Endodermal cell (in vitro differentiated cells): Measurements from ENCODE around the gene TLE5. TPM values are rescaled to one million over a fixed set of nuclear protein-coding genes. Genes with fewer than 3 reads are reported as not detected.

Experiments
- DNase-seq: peaks from one replicate; pipeline ENCODE4 v3.0.0-alpha.2; 2017
- H3K27ac ChIP-seq: 2 replicates; pipeline ENCODE4 v1.5.1; 2013; ENCODE audit warnings: mild to moderate bottlenecking, low read depth, low read length, moderate library complexity
- H3K27me3 ChIP-seq: 2 replicates; pipeline ENCODE4 v1.6.1; 2013; ENCODE audit warnings: mild to moderate bottlenecking, low read length, moderate library complexity; ENCODE audit not compliant: insufficient read depth, control insufficient read depth, poor library complexity, severe bottlenecking
- H3K36me3 ChIP-seq: 2 replicates; pipeline ENCODE4 v1.7.0; 2013; ENCODE audit warnings: mild to moderate bottlenecking, low read length, moderate library complexity; ENCODE audit not compliant: control insufficient read depth, insufficient read depth
- H3K4me1 ChIP-seq: one replicate; pipeline ENCODE4 v1.7.0; 2013; ENCODE audit warnings: low read length; ENCODE audit not compliant: control insufficient read depth, insufficient read depth
- H3K4me3 ChIP-seq: 2 replicates; pipeline ENCODE4 v1.5.1; 2013; ENCODE audit warnings: mild to moderate bottlenecking, low read length, moderate library complexity
- H3K9ac ChIP-seq: 2 replicates; pipeline ENCODE4 v1.6.1; 2013; ENCODE audit warnings: mild to moderate bottlenecking, low read length, moderate library complexity; ENCODE audit not compliant: poor library complexity, severe bottlenecking; ENCODE audit errors: extremely low read depth
- H3K9me3 ChIP-seq: 2 replicates; pipeline ENCODE4 v1.6.1; 2013; ENCODE audit warnings: mild to moderate bottlenecking, low read length, moderate library complexity; ENCODE audit not compliant: control insufficient read depth
- H3K27ac Mint-ChIP-seq: 2 replicates; pipeline ENCODE4 v1.8.0; 2020; ENCODE audit warnings: mixed read lengths
- H3K27me3 Mint-ChIP-seq: 2 replicates; pipeline ENCODE4 v1.8.0; 2021; ENCODE audit warnings: mild to moderate bottlenecking, mixed read lengths; ENCODE audit not compliant: insufficient read depth
- H3K36me3 Mint-ChIP-seq: 2 replicates; pipeline ENCODE4 v1.8.0; 2020; ENCODE audit warnings: low read depth, mixed read lengths
- H3K4me1 Mint-ChIP-seq: 2 replicates; pipeline ENCODE4 v1.8.0; 2020; ENCODE audit warnings: mixed read lengths
- H3K4me3 Mint-ChIP-seq: 2 replicates; pipeline ENCODE4 v1.8.0; 2020; ENCODE audit warnings: mild to moderate bottlenecking, moderate library complexity, mixed read lengths
- H3K9me3 Mint-ChIP-seq: 2 replicates; pipeline ENCODE4 v1.8.0; 2020; ENCODE audit warnings: mild to moderate bottlenecking, mixed read lengths
- CTCF ChIP-seq: fragments of 200-600 bp; sonication (generic); conservative IDR thresholded peaks from 2 replicates; pipeline ENCODE4 v1.5.0; 2021; ENCODE audit warnings: antibody characterized with exemption, mild to moderate bottlenecking
- WGBS, 2 experiments: methylation state at CpG; one replicate each; pipeline versions ENCODE4 v1.1.5 to v1.1.7; 2013; ENCODE audit warnings: missing lambda C conversion rate in 2 of 2, mixed read lengths in 1 of 2; ENCODE audit not compliant: insufficient coverage in 1 of 2, insufficient read length in 1 of 2; 5-methylcytosine and 5-hydroxymethylcytosine counted together
- total RNA-seq, 2 donors: library from RNA; stranded (reverse); fragmentation: NEBNext Ultra II Directional in 1 of 2; extraction: Animal tissue kit (Norgen Biotek cat#: 25700) in 1 of 2; gene quantifications; 2 replicates in 1 of 2; 3 replicates in 1 of 2; pipeline ENCODE4 v1.2.1, GENCODE V29; 2021

Gene TLE5
- total RNA-seq, 2 donors from 2014 or later = 488 to 575 TPM

DNA sequence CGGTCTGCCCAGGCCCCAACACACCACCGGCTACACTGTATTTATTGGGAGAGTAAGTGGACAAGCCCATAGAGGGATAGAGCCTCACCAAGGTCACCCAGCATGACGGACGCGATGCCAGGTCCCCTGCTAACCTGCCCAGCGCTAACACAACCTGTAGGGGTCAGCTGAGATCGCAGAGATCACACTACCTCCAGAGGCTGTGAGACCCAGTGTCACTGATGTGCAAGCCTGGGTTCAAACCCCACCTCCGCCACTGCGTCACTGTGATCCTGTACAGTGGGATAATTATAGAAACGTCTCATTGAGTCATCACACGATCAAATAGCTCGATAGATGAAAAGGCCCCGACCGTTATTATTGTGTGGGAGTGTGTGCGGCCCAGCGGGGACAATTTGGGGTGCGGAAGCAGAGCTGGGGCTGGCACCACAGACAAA, 22.6 kb downstream of the TLE5 start:
- Mint-ChIP-seq H3K36me3 (no peaks in the 10 kb centered on the region), H3K4me3 (no peak overlapping the region), H3K27me3 (peaks cover 17% of the 10 kb centered on the region), H3K4me1 (peaks cover 18% of the 10 kb centered on the region), H3K27ac (peak overlapping the region; percentile 59), H3K9me3 (no peaks in the 10 kb centered on the region)
- Histone ChIP-seq H3K9ac (no peak overlapping the region), H3K27ac (no peak overlapping the region), H3K36me3 (no peaks in the 10 kb centered on the region), H3K4me1 (peaks cover 5% of the 10 kb centered on the region), H3K4me3 (no peak overlapping the region), H3K27me3 (no peaks in the 10 kb centered on the region), H3K9me3 (no peaks in the 10 kb centered on the region)
- DNase-seq = peak; percentile 70
- peak; percentile 64 for TF ChIP-seq CTCF
- WGBS, 2 experiments = 85 to 90% methylated on average over 15 to 17 of the region's 17 CpGs

DNA sequence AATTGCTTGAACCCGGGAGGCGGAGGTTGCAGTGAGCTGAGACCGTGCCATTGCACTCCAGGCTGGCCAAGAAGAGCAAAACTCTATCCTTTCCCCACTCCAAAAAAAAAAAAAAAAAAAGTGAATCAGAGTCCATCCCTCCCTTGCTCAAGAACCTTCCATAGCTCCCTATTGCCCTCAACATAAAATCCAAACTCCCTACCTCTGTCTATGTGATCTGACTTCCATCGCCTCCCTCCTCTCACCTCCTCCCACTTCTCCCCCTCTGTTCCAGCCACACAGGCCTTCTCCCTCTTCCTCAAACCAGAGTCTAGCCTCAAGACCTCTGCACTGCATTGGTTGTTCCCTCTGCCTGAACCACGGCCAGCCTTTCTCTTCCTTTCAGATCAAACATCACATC, 23.2 kb downstream of the TLE5 start:
- Histone ChIP-seq H3K27me3 (no peaks in the 10 kb centered on the region), H3K9me3 (no peaks in the 10 kb centered on the region), H3K4me3 (no peak overlapping the region), H3K4me1 (peaks cover 5% of the 10 kb centered on the region), H3K36me3 (no peaks in the 10 kb centered on the region), H3K27ac (no peak overlapping the region), H3K9ac (no peak overlapping the region)
- Mint-ChIP-seq H3K4me3 (no peak overlapping the region), H3K27me3 (peaks cover 17% of the 10 kb centered on the region), H3K4me1 (peaks cover 24% of the 10 kb centered on the region), H3K36me3 (no peaks in the 10 kb centered on the region), H3K9me3 (no peaks in the 10 kb centered on the region), H3K27ac (peak overlapping the region; percentile 59)
- no peak for DNase-seq
- 76 to 85% methylated on average over 3 to 5 of the region's 5 CpGs for WGBS, 2 experiments
- no peak for TF ChIP-seq CTCF

DNA sequence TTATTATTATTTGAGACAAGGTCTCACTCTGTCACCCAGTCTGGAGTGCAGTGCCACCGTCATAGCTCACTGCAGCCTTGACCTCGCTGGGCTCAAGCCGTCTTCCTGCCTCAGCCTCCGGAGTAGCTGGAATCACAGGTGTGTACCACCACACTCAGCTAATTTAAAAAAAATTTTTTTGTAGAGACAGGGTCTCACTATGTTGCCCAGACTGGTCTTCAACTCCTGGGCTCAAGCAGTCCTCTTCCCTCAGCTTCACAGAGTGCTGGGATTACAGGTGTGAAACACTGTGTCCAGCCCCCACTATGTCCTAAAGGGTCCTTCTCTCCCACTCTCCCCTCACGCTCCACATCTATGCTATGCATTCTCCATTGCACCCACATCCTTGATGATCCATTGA, 24.1 kb downstream of the TLE5 start:
- Histone ChIP-seq H3K27me3 (no peaks in the 10 kb centered on the region), H3K4me3 (no peak overlapping the region), H3K27ac (no peak overlapping the region), H3K36me3 (no peaks in the 10 kb centered on the region), H3K4me1 (peaks cover 5% of the 10 kb centered on the region), H3K9ac (no peak overlapping the region), H3K9me3 (no peaks in the 10 kb centered on the region)
- no peak for TF ChIP-seq CTCF
- H3K27ac Mint-ChIP-seq = no peak overlapping the region
- H3K36me3 Mint-ChIP-seq = no peaks in the 10 kb centered on the region
- peaks cover 31% of the 10 kb centered on the region for H3K4me1 Mint-ChIP-seq
- no peak overlapping the region for H3K4me3 Mint-ChIP-seq
- 79 to 96% methylated on average over 3 to 5 of the region's 5 CpGs for WGBS, 2 experiments
- no peak for DNase-seq
- H3K9me3 Mint-ChIP-seq = no peaks in the 10 kb centered on the region
- peaks cover 24% of the 10 kb centered on the region for H3K27me3 Mint-ChIP-seq
